HG03066 (cell line): ENCODE results near the gene CACNG7.

ENCODE experiments used
- ATAC-seq: cut with Tn5 transposase; IDR thresholded peaks from one replicate; pipeline ENCODE4 v1.9.1; 2021; ENCODE audit warnings: low read depth; ENCODE audit not compliant: unreplicated experiment

The CACNG7 gene

DNA sequence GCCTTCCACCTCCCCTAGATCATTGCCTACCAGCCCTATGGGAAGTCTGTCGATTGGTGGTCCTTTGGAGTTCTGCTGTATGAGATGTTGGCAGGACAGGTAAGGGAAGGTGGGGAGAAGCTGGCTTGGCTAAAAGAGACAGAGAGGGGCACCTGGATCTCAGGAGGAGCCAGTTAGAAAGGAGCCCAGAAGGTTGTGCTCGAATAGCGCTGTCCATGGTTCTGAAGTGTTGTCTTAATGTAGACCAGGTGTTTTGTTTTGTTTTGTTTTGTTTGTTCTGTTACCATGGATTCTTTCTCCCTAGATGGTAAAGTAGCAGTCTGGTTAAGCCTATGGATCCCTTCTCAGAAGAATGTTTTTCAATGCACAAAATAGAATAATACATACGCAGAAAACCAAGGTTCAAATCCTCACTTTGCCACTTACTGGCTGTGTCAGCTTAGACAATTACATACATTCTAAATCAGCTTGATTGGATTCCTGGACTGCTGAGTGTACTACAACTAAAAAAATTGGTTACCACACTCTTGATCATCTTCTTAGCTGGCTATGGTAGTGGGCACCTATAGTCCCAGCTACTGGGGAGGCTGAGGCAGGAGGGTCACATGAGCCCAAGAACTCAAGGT, 5.9 kb upstream of the CACNG7 start:
- no peak for ATAC-seq

DNA sequence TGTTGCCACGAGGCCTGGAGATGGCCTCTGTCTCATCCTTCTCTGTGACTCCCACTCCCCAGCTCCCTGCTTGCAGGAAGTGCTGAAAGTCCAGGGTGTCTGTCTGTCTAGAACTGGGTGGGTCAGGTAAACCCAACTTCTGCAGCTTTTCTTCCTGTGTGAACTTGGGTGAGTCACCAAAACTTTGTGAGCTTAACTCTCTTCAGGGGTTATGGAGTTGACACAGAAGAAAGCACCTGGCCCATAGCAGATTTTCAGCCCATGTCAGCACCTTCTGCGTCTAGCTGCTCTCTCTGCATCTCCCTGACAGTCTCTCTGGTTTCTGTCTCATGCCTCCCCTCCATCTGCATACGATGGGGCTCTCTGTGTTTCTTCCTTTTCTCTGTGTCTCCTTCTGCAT, 4.2 kb upstream of the CACNG7 start:
- no peak for ATAC-seq

DNA sequence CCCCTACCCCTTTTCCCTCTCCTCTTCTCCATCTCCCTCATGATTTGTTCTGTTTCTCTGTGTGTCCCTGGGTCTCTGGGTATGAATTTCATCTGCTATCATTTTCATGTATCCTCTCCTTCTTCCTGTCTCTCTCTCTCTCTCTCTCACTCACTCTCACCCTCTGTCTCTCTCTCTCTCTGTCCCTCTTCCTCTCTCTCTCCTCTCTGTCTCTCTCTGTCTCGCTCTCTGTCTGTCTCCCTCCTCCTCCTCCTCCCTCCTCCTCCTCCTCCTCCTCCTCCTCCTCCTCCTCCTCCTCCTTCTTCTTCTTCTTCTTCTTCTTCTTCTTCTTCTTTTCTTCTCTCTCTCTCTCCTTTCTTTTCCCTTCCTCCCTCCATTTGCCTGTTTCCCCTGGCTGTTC, 3.3 kb upstream of the CACNG7 start:
- no peak for ATAC-seq

GRCh38 chr19:53906211-53907192, 2.6 kb upstream of the CACNG7 start:
- ATAC-seq = no peak

DNA sequence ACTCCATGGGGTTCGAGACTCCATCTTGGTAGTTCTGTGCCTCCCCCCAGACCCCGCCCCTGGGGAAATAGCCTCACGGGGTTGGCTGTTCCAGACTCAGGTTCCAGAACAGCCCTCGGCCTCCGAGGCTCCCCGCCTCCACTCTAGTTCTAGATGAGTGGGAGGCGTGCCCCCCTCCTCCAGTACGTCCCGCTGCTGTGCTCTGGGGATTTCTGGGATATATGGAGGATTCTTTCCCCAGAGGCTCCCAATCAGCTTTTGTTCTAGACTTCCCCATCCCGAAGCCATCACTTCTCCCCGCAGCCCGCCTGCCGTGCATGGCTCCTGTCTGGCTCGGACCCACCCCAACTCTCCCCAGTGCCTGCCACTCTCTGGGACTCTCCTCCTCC, 1.9 kb upstream of the CACNG7 start:
- no peak for ATAC-seq

GRCh38 chr19:53907690-53908089, 1.4 kb upstream of the CACNG7 start:
- no peak for ATAC-seq

GRCh38 chr19:53908106-53908934, 758 bp upstream of the CACNG7 start:
- no peak for ATAC-seq

- ATAC-seq = no peak
These were observed 542 bp downstream of the CACNG7 start for GRCh38 chr19:53909471-53910169.

DNA sequence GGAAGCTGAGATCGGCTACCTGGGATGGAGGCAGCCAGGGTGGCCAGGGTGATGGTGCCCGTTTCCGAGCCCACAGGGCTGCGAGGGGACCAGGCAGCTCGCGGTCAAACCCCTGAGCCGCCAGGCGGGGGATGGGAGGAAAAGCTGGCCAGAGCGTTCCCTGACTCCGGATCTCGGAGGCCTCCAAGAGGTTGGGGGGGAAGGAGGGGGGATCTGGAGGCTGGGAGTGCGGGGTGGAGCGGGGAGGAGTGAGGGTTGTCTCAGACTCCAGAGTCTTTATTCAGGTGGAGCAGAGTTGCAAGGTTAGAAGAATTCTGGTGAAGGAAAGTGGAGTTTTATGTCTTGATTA, 1.1 kb downstream of the CACNG7 start:
- ATAC-seq = no peak

DNA sequence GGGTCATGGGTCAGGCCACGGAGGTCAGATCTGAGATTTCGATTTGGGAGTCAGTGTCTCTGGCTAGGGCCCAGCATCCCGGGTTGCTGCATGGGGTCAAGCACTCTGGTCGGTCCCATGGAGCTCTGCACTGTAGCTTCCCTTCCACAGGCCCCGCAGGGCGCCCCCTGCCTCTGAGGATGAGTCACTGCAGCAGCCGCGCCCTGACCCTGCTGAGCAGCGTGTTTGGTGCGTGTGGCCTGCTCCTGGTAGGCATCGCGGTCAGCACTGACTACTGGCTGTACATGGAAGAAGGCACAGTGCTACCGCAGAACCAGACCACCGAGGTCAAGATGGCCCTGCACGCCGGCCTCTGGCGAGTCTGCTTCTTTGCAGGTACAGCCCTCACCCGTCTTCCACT, 3.6 kb downstream of the CACNG7 start:
- no peak for ATAC-seq

GRCh38 chr19:53915000-53915399, 5.9 kb downstream of the CACNG7 start:
- no peak for ATAC-seq

DNA sequence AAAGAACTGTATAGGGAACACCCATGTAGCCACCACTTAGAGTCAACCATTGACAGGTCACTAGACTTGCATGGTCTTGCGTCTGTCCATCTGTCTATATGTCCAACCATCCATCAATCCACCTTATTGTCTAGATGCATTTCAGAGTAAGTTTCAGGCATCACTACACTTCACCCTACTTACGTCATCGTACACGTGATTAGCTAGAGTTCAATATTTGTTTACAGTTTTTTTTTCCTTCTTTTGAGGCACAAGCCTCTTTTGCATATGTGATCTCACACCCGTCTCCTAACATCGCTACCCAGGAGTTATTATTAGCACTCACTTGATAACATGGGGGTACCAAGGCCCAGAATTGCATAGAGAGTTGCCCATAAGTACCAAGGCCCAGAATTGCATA, 6.9 kb downstream of the CACNG7 start:
- no peak for ATAC-seq

DNA sequence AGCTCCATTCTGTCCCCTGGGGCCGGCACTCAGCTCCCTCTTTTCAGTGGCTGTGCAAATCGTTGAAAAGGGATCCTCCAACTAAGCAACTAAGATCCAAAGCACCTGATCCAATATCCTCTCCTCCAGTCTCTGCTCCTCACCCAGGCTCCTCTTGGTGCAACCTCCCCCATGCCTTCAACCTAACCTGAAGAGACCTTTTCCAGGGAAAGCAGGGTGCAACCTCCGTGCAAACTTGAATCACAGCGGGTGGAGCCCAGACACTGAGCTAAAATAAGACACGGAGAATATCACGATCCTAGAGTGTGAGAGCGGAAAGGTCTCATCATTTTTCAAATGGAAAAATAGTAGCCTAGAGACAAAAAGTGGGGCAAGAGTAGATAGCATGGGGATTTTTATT, 8.3 kb downstream of the CACNG7 start:
- no peak for ATAC-seq

DNA sequence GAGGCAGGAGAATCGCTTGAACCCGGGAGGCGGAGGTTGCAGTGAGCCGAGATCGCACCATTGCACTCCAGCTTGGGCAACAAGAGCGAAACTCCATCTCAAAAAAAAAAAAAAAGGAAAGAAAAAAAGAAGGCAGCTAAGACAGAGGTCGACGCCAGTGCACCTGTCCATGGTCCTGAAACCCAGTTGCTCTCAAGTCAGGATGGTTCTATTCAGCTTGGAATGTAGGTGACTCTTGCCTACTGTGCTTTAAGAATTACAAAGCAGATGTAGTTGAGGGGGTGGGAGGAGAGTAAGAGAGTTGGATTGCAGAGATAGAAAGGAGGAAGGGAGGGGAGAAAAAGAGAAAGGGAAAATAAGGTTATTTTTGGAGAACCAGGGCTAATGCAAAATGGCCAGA, 18.7 kb downstream of the CACNG7 start:
- no peak for ATAC-seq

DNA sequence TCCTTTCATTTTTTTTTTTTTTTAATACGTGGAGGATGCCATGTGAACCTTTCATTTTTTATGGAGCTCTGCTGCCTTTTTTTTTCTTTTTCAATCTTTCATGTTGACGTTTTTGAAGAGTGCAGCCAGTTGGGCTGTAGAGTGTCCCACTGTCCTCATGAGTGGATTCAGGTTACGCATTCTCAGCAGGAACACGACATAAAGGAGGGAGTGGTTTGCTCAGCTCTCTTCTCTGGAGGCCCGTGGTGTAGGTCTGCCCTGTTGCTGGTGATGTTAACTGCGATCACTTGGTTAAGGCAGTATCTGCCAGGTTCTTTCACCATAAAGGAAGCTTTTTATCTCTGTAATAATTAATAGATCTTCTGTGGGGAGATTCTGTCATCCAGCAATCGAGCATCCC, 27.0 kb downstream of the CACNG7 start:
- ATAC-seq = no peak

DNA sequence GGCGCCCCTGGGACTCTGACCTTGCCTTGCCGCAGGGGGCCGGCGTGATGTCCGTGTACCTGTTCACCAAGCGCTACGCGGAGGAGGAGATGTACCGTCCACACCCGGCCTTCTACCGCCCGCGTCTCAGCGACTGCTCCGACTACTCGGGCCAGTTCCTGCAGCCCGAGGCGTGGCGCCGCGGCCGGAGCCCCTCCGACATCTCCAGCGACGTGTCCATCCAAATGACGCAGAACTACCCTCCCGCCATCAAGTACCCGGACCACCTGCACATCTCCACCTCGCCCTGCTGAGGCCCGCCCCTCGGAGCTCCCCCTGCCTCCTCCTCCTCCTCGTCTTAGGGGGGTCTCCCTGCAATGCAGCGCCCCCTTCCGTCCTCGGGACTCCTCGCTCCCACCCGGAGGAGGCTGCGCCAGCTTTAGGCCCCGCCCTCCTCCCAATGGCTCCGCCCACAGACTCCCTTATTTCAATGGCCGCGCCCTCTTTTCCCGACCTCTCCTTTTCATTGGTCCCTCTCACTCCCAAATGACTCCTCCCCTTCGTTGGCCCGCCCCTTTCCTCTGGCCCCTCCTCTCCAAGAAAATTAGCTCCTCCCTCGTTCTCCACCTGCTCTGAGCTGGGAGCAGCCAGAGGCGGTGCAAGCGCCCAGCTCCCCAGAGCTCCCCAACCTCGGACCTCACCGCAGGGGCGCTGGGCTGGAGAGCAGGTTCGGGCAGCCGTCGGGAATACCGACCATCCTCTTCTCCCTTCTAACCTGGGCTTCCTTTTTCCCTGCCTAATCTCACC, 33.1 kb downstream of the CACNG7 start:
- no peak for ATAC-seq

GRCh38 chr19:53944416-53944815, 35.3 kb downstream of the CACNG7 start:
- ATAC-seq = no peak

GRCh38 chr19:53944933-53945332, 35.9 kb downstream of the CACNG7 start:
- no peak for ATAC-seq

DNA sequence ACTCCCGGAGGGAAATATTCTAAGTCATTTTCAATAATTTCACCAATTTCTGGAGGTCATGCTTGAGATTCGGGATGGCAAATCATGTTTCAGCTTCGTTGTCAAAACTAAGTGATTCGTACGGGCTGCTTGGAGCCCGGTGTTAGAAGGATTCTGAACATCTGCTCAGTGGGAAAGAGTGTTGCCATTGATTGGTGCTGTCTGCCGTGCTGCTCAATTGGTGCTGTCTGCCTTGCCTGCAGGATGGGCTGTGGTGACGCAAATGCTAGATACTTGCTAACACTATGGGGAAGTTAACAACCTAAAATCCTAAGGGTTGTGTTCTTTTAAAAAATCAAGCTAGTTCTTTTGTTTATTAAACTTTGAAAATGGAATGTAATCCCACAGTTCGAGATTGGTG, 36.4 kb downstream of the CACNG7 start:
- no peak for ATAC-seq

DNA sequence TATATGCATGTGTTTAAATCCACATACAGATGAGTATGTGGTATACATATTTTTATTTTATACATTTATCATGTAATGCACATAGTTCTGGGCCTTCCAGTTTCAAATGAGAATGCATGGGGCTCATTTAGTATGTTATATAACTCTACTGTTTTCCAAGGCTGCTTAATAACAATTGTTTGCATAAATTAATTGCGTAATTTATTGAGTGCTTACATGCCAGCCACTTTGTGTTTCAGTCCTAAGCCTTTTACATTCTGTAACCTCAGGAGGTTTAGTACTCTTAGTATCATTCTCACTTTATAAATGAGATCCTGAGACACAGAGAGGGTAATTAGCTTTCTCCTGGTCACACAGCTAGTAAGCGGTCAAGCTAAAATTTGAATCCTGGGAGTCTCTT, 36.9 kb downstream of the CACNG7 start:
- no peak for ATAC-seq
